K562 (cell line): ENCODE measurements around the gene BLOC1S4. TPM values are rescaled to one million over a fixed set of nuclear protein-coding genes. Genes with fewer than 3 reads are reported as not detected.

Experiments
- ARID1B ChIP-seq: fragments of 450-650 bp; IDR thresholded peaks from 2 replicates; pipeline ENCODE4 v1.6.1; 2016; ENCODE audit warnings: antibody characterized with exemption, mild to moderate bottlenecking, inconsistent platforms
- ARID2 ChIP-seq: fragments of 450-650 bp; IDR thresholded peaks from 2 replicates; pipeline ENCODE4 v1.6.1; 2017; ENCODE audit warnings: antibody characterized with exemption, mild to moderate bottlenecking
- ASH1L ChIP-seq: fragments of 450-650 bp; IDR thresholded peaks from 2 replicates; pipeline ENCODE4 v1.6.1; 2018; ENCODE audit warnings: borderline replicate concordance, mild to moderate bottlenecking, low read depth; ENCODE audit not compliant: partially characterized antibody
- DPF2 ChIP-seq: fragments of 450-650 bp; IDR thresholded peaks from 2 replicates; pipeline ENCODE4 v1.6.1; 2016
- GMEB1 ChIP-seq: fragments of 250-450 bp; sonication (Bioruptor Pico); IDR thresholded peaks from 2 replicates; pipeline ENCODE4 v1.4.0; 2020; ENCODE audit warnings: mild to moderate bottlenecking
- HDGF ChIP-seq: fragments of 450-650 bp; IDR thresholded peaks from 2 replicates; pipeline ENCODE4 v1.6.1; 2016
- HMGN3 ChIP-seq: IDR thresholded peaks from 2 replicates; pipeline ENCODE4 v1.6.1; 2011; ENCODE audit warnings: borderline replicate concordance, low read depth, mild to moderate bottlenecking, mixed read lengths, low read length; ENCODE audit not compliant: insufficient read length; ENCODE audit errors: extremely low read depth
- IFI16 ChIP-seq: fragments of 250-450 bp; sonication (Bioruptor Pico); IDR thresholded peaks from 2 replicates; pipeline ENCODE4 v2.1.2; 2022; ENCODE audit warnings: mild to moderate bottlenecking, inconsistent platforms
- JUND ChIP-seq, 2 experiments: IDR thresholded peaks; 2 replicates in 1 of 2; 3 replicates in 1 of 2; pipeline ENCODE4 v1.6.1; 2011; ENCODE audit warnings: borderline replicate concordance in 2 of 2, low read depth in 2 of 2, low read length in 2 of 2, improper control_type of control experiment in 1 of 2, missing biosample characterization in 1 of 2, missing genetic modification characterization in 1 of 2, missing genetic modification reagents in 1 of 2
- MEF2A ChIP-seq: IDR thresholded peaks from 2 replicates; pipeline ENCODE4 v1.6.1; 2011; ENCODE audit warnings: low read depth, mild to moderate bottlenecking, low read length, moderate library complexity; ENCODE audit not compliant: control insufficient read depth
- PHF21A ChIP-seq: fragments of 450-650 bp; IDR thresholded peaks from 2 replicates; pipeline ENCODE4 v1.6.1; 2017; ENCODE audit warnings: low read depth, borderline replicate concordance
- POLR2AphosphoS2 ChIP-seq: IDR thresholded peaks from 2 replicates; pipeline ENCODE4 v1.6.1; 2012; ENCODE audit warnings: low read length, improper control_type of control experiment
- SRSF7 ChIP-seq: fragments of 200-400 bp; formaldehyde crosslinking; optimal IDR thresholded peaks from 2 replicates; pipeline ENCODE3; 2017; ENCODE audit warnings: mild to moderate bottlenecking, low read depth, low read length
- THRB ChIP-seq: fragments of 450-650 bp; formaldehyde crosslinking; conservative IDR thresholded peaks from 2 replicates; pipeline ENCODE4 v1.4.0; 2022; ENCODE audit warnings: mild to moderate bottlenecking, missing genetic modification characterization
- ZNF12 ChIP-seq: sonication (generic); formaldehyde crosslinking; IDR thresholded peaks from 2 replicates; pipeline ENCODE4 v1.4.0; 2020; ENCODE audit warnings: mild to moderate bottlenecking, missing genetic modification reagents
- ZNF311 ChIP-seq: fragments of 250-450 bp; sonication (Bioruptor Pico); IDR thresholded peaks from 2 replicates; pipeline ENCODE4 v1.4.0; 2020; ENCODE audit warnings: mild to moderate bottlenecking, moderate library complexity
- ZNF785 ChIP-seq: fragments of 250-450 bp; sonication (Bioruptor Pico); IDR thresholded peaks from 2 replicates; pipeline ENCODE4 v1.4.0; 2020; ENCODE audit warnings: mild to moderate bottlenecking
- polyA plus RNA-seq, 8 experiments: library from polyadenylated mRNA; depleted of rRNA in 4 of 8; stranded (reverse) in 5 of 8; unstranded in 3 of 8; fragments of >200 nt; fragmentation: Nextera tagmentation in 2 of 8; fragmentation: Illumina TruSeq in 1 of 8; extraction: Ambion mirVana in 2 of 8; extraction: Trizol in 1 of 8; gene quantifications; 2 replicates each; pipeline versions ENCODE4 v1.2.1 to v1.2.3, GENCODE V29; 2011 to 2014; ENCODE audit warnings: inconsistent platforms in 1 of 8, missing spikeins in 1 of 8
- total RNA-seq, 7 experiments: library from RNA; depleted of rRNA in 6 of 7; stranded (reverse); fragments of >200 nt in 6 of 7; fragmentation: Illumina TruSeq in 2 of 7; extraction: Trizol in 2 of 7; gene quantifications; 2 replicates each; pipeline versions ENCODE4 v1.2.1 to v1.2.3, GENCODE V29; 2011 to 2021; ENCODE audit warnings: low replicate concordance in 1 of 7
- TF ChIP-seq, protein P1 (sequence below), 3 experiments: fragments of 200-800 bp in 1 of 3; fragments of 250-450 bp in 1 of 3; fragments of 450-650 bp in 1 of 3; sonication (Bioruptor Pico) in 1 of 3; sonication (Bioruptor generic) in 1 of 3; formaldehyde crosslinking in 1 of 3; IDR thresholded peaks; 2 replicates each; pipeline versions ENCODE4 v1.6.1 to v1.8.0; 2016 to 2022; ENCODE audit warnings: mild to moderate bottlenecking in 2 of 3, missing genetic modification characterization in 2 of 3, missing compliant biosample characterization in 1 of 3, moderate library complexity in 1 of 3
- TF ChIP-seq, protein P2 (sequence below): fragments of 250-450 bp; sonication (Bioruptor Pico); IDR thresholded peaks from 2 replicates; pipeline ENCODE4 v1.5.0; 2021

BLOC1S4 gene
- total and polyA plus RNA-seq, 9 of the 15 experiments (the other 6 are each of a cell fraction or from before 2014, with no cell fraction given): 3.1 to 31.6 (median 11.2) TPM

DNA sequence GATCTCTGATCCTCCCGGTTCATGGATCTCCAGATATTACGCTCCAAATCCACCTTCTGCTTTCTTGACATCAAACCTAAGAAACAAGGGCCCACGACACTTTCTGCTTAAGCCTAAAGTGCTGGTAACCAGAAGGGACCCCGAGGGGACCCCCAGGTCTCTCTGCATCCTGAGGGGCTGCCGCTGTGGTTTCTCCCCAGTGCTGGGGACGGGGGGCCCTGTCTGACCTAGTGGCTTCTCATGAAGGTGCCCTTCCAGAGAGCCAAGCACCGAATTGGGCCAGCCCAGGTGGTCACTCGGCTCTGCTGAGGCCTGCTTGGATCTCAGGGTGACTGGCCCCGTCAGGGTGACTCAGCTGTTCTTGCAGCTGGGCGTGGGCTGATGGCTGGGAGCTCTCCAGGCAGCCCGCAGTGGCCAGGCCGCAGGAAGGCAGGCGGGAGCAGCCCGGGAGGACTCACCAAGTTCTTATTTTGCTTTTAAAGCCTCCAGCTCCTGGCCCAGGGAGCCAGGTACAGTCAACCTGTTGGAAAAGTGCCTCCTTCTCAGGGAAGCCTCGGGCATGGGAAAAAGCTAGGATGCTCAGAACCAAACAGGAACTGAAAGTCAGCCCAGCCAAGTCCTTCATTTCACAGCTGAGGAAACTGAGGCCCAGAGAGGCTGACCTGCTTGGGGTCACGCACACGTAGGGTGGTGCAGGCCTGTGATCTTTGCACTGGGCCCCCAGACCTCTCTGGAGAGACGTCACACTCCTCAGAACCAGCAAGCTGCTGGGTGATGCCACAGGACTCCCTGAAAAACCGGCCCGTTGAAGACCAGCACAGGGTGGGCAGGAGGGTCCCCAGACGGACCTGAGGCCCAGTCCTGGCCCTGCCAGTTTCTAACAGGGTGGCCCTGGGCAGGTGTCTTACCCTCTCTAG, 16.7 kb downstream of the BLOC1S4 start (continued):
- TF ChIP-seq ASH1L (no peak), ARID1B (peak; percentile 85), DPF2 (peak; percentile 85), MEF2A (no peak), HMGN3 (peak; percentile 92), ARID2 (no peak), ZNF785 (CRISPR knock-in tag) (no peak), ZNF311 (CRISPR knock-in tag) (0 out of 2 replicates have a peak, but pooled peaks have one; percentile 25), JUND (IDR thresholded peaks at IDR 0.05; ENCODE audit: borderline replicate concordance, low read depth, low read length) (peak; percentile 89), JUND (tag; IDR thresholded peaks at IDR 0.05; ENCODE audit: borderline replicate concordance, low read depth, low read length) (peak; percentile 89; the same call in 1 of the 3 replicates), PHF21A (peak; percentile 60; the same call in 1 of the 2 replicates), POLR2AphosphoS2 (no peak), GMEB1 (CRISPR knock-in tag) (no peak), IFI16 (no peak; the same call in 1 of the 2 replicates), ZNF12 (CRISPR knock-in tag) (no peak; the same call in 1 of the 2 replicates), SRSF7 (no peak), THRB (CRISPR knock-in tag) (no peak), HDGF (no peak)
- TF ChIP-seq, protein P1, sequence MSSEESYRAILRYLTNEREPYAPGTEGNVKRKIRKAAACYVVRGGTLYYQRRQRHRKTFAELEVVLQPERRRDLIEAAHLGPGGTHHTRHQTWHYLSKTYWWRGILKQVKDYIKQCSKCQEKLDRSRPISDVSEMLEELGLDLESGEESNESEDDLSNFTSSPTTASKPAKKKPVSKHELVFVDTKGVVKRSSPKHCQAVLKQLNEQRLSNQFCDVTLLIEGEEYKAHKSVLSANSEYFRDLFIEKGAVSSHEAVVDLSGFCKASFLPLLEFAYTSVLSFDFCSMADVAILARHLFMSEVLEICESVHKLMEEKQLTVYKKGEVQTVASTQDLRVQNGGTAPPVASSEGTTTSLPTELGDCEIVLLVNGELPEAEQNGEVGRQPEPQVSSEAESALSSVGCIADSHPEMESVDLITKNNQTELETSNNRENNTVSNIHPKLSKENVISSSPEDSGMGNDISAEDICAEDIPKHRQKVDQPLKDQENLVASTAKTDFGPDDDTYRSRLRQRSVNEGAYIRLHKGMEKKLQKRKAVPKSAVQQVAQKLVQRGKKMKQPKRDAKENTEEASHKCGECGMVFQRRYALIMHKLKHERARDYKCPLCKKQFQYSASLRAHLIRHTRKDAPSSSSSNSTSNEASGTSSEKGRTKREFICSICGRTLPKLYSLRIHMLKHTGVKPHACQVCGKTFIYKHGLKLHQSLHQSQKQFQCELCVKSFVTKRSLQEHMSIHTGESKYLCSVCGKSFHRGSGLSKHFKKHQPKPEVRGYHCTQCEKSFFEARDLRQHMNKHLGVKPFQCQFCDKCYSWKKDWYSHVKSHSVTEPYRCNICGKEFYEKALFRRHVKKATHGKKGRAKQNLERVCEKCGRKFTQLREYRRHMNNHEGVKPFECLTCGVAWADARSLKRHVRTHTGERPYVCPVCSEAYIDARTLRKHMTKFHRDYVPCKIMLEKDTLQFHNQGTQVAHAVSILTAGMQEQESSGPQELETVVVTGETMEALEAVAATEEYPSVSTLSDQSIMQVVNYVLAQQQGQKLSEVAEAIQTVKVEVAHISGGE (CRISPR knock-in tag; IDR thresholded peaks at IDR 0.05): peak in 1 of 3 experiments; percentile 67; a peak in 2 of 6 replicates
- TF ChIP-seq, protein P2, sequence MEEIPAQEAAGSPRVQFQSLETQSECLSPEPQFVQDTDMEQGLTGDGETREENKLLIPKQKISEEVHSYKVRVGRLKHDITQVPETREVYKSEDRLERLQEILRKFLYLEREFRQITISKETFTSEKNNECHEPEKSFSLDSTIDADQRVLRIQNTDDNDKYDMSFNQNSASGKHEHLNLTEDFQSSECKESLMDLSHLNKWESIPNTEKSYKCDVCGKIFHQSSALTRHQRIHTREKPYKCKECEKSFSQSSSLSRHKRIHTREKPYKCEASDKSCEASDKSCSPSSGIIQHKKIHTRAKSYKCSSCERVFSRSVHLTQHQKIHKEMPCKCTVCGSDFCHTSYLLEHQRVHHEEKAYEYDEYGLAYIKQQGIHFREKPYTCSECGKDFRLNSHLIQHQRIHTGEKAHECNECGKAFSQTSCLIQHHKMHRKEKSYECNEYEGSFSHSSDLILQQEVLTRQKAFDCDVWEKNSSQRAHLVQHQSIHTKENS (CRISPR knock-in tag): peak; percentile 73; the same call in 1 of the 2 replicates
